Stimulated activated CD8-positive, alpha-beta memory T cell treated with anti-CD3 and anti-CD28 coated beads, Interleukin-4, amount 100 ng/mL, for 48 hours (primary cell): ENCODE measurements around the gene STK32B.
"Not testable (repeated sequence)": the region's sequence is repeated elsewhere in the genome, so short reads cannot be mapped to it uniquely, and the experiment has no call there.

Experiments used
- DNase-seq: peaks from one replicate; pipeline ENCODE4 v3.0.0-alpha.2; 2020

Gene STK32B

DNA sequence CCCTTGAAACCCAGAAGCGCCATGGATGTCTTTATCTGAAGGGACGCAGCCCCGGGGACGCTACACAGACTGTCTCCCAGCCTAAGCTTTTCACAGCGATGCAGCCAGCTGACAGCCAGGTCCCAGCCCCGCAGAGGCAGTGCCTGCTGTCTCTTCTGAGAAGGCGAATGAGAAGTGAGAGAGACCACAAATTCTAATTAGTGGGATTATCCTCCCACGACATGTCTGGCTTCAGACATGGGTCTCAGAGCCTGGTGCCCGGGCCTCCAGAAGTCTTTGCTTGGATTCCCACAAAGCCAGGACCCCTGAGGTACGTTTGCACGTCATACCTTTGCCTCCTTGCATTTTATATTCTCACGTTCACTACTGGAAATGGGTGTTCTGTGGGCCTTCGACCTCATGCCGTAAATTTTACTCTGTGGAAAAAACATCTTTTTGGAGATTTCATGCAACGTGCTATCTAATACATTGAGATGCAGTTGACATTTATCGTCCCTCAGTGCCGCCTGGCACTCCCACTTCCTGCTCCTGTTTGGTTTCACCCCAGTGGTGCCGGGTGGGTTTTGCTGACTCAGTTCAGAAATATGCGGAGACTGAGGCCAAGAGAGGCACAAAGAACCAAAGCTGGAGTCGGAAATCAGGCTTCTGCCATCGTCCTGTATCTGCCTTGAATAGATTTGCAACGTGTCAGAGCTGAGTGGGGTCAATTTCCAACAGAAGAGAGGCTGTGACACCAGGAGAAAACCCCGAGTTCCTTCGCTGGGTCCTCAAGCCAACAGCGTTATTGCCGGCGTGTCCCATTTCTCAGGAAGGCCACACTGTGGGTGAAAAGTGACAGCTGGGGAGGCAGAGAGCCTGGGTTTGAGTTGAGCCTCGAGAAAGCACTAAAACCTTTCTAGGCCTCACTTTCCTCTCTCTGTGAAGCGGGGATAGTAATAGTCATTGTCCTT, 114.4 kb downstream of the STK32B start:
- no peak for DNase-seq

DNA sequence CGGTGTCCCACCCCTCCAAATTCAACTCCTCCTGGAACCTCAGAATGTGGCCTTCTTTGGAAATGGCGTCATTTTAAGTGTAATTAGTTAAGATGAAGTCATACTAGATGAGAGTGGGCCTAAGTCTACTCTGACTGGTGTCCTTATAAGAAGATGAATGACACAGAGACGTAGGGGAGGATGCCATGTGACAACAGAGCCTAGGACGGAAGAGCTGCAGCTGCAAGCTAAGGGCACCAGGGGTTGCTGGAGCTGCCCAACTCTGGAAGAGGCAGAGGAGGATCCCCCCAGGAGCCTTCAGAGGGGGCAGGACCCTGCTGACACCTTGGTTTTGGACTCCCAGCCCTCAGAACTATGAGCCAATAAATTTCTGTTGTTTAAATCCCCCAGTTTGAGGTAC, 115.1 kb downstream of the STK32B start:
- no peak for DNase-seq

DNA sequence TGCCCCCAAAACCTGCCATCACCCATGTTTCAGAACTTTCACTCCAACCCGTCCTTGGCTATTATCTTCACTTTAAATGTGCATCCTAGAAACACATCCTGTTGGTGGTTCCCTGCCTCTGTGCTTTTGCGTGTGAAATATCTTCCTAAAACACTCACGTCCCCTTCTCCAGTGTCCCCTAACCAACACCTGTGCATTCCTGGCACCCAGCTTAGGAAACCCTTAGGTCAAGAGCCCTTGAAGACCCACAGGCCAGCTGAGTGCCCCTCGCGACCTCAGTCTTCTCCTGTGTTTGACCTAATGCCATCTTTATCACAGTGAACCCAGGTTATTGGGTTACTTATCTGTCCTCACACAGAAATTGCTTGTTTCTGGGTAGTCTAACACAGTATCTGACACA, 117.6 kb downstream of the STK32B start:
- DNase-seq = no peak

DNA sequence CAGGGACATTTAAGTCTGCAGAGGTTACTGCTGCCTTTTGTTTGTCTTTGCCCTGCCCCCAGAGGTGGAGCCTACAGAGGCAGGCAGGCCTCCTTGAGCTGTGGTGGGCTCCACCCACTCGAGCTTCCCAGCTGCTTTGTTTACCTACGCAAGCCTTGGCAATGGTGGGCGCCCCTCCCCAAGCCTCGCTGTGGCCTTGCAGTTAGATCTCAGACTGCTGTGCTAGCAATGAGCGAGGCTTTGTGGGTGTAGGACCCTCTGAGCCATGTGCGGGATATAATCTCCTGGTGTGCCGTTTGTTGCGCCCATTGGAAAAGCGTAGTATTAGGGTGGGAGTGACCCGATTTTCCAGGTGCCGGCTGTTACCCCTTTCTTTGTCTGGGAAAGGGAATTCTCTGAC, 124.6 kb downstream of the STK32B start:
- not testable (repeated sequence) for DNase-seq

DNA sequence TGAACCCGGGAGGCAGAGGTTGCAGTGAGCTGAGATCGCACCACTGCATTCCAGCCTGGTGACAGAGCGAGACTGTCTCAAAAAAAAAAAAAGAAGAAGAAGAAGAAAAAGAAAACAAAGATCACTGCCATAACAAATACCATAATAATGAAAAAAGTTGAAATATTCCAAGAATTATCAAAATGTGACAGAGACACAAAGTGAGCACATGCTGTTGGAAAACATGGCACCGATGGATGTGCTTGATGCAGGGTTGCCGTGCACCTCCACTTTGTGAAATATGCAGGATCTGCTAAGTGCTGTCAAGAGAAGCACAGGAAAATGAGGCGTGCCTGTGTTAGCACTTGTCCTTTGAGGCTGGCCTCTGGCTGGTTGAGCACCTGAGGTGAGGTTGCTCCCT, 133.3 kb downstream of the STK32B start:
- no peak for DNase-seq

GRCh38 chr4:5185551-5185950, 134.3 kb downstream of the STK32B start:
- no peak for DNase-seq

DNA sequence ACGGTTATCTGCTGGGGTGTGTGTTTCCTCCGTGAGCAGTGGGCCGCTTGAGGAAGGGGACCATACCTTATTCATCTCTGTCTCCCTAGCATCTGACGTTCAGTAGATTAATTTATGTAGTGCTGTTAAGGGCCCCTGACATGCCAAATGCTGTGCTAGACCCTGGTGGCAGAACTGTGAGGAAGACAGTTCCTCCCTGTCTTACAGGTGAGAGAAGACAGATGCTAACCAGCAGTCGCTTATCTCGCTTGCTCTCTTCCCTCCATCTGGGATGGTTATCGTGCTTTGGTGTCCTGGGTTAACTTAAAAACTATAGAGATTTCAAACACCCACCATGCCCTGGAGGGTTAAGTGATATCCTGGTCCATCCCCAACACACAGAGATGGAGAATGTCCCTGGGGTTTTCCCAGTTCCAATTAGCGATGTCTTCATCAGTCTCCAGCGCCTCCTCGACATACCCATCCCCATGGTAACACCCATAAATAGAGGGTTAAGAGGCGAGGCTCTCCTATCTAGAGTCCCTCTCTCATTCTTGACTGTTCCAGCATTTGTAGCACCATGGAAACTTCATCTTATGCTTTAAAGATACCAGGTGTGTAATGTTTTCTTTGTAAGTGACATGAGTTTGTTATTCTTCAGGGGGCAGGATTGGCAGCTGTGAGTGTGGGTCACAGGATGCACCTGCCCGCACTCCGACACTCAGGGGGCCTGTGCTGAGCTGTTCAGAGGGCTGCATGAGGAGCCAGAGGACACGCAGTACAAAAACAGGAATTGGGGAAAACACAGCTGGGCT, 135.2 kb downstream of the STK32B start:
- no peak for DNase-seq

GRCh38 chr4:5188130-5188529, 136.8 kb downstream of the STK32B start:
- DNase-seq = no peak

DNA sequence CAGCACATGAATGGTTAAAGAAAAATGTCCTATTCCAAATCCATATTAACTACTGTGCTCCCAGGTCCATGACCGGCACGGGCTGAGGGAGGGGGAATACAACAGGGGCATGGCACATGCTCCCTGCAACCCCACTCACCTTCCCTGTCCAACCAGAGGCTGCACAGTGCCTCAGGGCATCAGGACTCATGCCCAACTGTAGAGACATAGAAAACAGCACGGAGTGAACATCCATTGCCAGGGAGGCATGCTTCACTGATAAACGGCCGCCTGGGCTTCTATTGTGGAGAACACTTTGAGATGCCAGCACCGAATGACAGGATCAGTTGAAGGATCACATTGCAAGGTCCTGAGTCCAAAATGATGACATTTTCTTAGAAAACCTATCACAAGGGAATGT, 140.6 kb downstream of the STK32B start:
- DNase-seq = no peak

DNA sequence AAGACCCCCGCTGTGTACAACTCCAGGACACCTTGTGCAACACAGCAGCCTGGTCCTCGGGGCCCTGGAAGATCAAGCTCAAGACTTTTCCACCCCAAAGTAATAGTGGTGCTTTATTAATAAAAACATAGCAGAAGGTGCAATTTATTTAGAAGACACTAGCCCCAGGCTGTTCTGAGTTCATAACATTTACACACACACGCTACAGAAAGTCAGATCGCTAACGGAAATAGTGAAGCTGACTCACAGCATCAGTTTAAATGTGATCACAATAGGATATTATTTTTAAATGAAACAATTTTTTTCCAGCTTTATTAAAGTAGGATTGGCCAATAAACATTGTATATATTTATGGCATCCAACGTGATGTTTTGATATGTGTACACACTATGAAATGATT, 141.0 kb downstream of the STK32B start:
- no peak for DNase-seq

GRCh38 chr4:5192678-5193077, 141.4 kb downstream of the STK32B start:
- DNase-seq = no peak

- DNase-seq = no peak
Observed at GRCh38 chr4:5198656-5199541, 147.6 kb downstream of the STK32B start.

DNA sequence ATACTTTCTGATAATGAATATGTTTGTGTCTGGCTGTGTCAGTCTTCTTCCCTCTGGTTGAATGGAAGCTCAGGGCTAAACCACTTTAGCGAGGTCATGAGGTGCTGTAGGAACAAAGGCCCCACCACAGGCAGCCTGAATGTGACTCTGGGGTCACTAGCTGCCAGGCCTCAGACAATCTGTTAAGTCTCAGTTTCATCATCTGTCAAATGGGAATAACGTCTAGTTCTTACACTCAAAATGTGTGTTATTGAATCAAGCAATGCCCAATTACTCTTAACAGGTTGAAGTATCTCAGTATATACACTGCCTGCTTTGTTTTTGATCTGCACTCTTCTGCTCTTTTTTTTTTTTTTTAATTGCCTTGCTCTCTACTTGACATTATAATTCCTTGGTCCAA, 148.6 kb downstream of the STK32B start:
- no peak for DNase-seq

DNA sequence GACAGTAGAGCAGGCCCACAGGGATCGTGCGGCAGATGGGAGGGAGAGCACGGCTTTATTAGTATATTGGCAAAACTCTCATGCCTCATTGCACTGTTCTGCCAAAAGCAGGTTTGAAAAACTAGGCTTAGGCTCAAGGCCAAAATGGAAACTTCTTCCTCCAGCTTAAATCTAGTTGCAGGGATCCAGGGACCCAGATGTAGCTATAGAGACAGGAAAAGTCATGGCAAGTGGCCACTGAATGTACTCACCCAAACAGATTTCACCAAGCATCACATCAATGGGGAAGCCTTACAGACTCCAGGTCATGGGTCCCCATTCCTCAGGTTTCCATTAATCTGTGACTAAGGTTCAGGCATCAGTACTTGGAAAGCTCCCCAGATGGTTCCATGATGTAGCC, 149.2 kb downstream of the STK32B start:
- DNase-seq = no peak

GRCh38 chr4:5203309-5203992, 152.2 kb downstream of the STK32B start:
- DNase-seq = no peak

- DNase-seq = no peak
Observed at GRCh38 chr4:5203993-5204310, 152.7 kb downstream of the STK32B start.

DNA sequence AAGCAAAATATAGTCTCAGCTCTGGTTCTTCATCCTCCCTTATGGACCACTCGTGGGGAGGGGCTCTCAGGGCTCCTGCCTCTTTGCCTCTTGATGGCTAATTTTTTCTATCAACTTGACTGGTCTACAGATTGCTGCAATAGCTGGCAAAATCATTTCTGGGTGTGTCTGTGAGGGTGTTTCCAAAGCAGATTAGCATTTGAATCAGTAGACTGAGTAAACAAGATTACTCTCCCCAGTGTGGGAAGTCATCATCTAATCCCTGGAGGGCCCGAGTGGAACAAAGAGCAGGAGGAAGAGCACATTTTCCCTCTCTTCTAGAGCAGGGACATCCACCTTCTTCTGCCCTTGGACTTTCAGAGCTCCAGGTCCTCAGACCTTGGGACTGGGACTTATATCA, 153.5 kb downstream of the STK32B start:
- DNase-seq = no peak

DNA sequence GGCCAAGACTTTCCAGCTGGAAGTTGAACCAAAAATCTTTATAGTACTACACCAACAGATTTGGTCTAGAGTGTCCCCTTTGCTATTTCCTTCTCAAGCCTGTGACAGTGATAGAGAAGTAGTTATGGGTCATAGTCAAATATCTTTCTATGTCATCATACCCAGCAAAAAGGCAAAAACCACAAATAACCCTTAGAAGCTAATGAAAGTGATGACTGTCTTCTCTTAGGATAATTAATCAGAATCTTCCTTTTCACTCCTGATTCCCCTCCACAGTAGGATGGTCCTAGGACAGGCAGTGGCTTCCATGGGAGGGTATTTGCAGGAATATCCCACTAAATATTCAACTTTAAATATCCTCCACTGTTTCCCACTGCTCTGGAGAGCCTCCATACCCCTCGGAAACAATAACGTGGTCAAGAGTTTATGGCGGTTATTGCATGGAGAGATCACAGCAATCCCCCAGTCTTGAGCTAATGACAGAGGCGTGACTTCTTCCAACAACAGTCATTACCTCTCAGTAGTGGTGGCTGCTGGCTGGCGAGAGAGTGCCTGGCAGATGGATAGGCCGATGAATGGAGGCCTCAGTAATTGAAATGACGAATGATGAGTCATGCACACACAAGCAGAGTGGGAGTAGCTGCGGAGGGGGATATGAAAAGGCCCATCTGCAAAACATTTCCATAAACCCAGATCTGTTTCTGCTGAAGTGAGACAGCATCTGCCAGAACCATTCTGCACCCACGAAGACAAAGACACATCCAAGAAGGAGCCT, 154.9 kb downstream of the STK32B start:
- no peak for DNase-seq

DNA sequence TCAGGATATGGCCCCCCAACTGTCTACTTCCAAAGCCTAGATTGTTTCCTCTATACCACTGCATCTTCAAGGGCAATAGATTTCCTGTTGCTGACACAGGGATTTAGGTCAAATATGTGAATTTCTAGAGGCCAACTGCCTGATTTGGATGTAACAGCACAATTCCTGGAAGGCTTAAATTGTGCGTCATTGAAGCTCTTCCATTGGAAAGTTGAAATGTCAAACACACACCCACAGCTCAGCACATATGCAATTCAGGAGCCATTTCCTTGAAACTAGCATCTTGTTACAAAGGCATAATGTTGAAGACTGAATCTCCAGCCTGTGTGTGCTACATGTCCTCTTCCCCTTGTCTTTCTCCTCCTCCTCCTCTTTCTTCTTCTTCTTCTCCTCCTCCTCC, 158.6 kb downstream of the STK32B start:
- DNase-seq = no peak

DNA sequence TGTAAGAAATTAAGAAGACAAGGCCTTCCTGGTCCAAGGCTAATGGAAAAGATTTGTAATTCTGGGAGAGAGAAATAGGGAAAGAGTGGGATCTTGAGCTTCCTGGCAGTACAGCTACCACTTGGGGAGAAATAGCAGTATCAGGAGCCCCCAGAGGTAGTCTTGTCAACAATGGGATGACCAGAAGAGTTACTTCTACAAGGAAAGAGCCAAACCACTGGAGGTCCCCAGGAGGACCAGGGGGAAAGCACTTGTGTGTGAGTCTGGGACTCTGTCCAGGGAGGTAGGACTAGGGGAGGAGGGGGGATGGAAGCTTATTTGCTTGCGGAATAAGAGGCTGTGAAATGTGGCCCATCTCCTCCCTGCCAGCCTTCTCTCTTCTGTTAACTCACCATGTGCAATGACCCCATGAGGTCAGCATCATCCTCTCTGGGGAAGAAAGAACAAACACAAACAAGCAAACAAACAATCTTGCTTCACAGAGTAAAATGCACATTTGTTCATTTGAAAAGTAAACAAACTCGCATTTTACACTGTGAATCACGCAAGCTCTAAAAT, 160.1 kb downstream of the STK32B start:
- DNase-seq = no peak

DNA sequence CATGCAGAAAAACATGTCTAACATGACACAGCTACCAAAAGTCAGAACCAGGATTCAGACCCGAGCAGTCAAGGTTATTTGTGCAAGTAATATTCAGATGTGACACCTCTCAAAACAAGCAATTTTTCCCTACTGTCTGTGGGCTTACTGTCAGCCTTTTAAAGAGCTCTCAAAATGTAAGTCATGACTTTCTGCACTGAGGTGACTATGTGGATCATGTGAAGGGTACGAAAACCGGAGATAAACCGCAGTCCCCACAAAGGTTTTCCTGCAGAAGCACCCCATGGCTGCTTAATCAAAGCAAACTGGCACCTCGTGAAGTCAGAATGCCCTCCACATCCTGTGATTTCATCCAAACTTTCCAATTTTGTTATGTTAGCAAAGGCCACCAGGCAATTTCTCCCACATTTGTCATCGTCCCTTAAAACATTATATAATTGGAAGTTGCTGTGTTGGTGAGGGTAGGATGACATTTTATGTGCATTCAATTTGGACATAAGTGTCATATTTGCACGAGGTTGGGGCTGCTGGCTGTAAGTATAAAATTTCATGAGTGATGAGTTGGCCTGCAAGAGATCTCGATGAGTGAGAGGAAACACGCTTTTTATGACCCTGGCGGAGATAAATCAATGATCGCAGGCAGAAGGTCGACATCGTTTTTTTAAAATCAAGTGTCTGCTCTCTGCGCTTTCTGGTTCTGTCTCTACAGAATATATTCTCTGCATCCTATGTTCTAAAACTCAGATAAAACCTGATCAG, 161.2 kb downstream of the STK32B start:
- DNase-seq = no peak
